ENCODE data around the gene CTXND1.
"Not testable (repeated sequence)": the region's sequence is repeated elsewhere in the genome, so short reads cannot be mapped to it uniquely, and the experiment has no call there.

Gene CTXND1

DNA sequence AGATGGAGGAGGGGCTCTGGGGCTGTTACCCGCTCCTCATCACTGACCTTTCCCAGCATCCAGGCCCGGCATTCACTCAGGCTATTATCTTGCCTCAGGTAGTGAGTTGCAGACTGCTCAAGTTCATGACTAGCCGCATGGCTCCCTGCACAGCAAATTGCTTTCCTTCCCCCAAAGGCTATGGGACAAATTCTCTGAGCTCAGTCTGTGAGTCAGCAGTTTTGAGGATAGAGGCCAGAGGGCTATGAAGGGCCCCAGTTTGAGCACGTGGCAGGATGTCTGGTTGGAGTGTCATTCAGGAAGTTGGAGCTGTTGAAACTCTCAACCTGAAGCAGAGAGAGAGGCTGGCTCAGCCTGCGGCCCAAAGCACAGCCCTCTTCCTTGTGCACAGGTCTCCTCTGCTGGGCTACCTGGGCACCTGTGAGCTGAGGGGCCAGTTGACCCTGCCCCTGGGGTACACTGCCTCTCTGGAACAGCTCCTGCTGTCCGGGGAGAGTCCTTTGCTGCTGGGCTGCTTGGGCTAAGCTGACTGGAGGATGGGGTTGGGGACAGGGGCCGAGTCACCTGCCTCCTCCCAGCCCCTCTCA lies 91.3 kb downstream of the CTXND1 start:
- peak; percentile 54 for DNase-seq (ENCODE audit: extremely low read depth, low read depth)
- TF ChIP-seq, protein P1, sequence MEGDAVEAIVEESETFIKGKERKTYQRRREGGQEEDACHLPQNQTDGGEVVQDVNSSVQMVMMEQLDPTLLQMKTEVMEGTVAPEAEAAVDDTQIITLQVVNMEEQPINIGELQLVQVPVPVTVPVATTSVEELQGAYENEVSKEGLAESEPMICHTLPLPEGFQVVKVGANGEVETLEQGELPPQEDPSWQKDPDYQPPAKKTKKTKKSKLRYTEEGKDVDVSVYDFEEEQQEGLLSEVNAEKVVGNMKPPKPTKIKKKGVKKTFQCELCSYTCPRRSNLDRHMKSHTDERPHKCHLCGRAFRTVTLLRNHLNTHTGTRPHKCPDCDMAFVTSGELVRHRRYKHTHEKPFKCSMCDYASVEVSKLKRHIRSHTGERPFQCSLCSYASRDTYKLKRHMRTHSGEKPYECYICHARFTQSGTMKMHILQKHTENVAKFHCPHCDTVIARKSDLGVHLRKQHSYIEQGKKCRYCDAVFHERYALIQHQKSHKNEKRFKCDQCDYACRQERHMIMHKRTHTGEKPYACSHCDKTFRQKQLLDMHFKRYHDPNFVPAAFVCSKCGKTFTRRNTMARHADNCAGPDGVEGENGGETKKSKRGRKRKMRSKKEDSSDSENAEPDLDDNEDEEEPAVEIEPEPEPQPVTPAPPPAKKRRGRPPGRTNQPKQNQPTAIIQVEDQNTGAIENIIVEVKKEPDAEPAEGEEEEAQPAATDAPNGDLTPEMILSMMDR (IDR thresholded peaks at IDR 0.05; ENCODE audit: low read depth, low read length): no peak

DNA sequence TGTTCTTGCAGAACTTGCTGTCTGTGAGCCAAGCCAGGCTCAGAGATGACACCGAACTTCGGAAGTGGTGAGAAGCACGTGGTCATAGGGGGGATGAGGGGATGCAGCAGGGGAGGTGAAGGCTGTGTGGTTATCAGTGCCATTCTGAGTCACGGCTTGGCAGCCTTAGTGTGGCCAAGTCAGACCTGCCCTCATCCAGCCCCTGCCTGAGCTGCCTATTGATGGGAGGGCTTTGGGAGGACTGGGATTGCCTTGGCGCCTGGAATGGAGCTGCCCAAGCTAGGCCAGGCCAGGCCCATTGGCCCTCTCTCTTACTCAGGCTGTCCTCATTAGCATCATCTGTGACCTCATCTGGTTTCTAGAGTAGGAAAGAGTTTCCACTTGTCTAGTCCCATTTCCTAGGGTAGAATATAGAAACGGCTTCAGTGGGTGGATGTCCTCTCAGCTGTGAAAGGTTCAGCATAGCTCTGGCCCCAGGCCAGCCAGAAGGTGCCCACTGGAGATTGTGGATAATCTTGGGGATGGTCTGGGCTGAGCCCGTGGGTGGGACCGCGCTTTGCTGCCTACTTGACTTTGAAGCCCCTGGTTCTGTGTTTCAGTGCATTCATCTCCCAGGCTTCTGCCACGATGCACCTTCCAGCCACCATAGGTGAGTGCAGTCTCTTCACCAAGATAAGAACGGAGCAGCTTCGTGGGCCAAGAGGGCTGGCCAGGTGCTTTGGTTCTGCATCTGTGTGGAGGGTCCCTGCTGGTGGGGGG lies 92.0 kb downstream of the CTXND1 start:
- no peak for DNase-seq (ENCODE audit: extremely low read depth, low read depth)
- TF ChIP-seq, protein P1 (IDR thresholded peaks at IDR 0.05; ENCODE audit: low read depth, low read length): no peak

DNA sequence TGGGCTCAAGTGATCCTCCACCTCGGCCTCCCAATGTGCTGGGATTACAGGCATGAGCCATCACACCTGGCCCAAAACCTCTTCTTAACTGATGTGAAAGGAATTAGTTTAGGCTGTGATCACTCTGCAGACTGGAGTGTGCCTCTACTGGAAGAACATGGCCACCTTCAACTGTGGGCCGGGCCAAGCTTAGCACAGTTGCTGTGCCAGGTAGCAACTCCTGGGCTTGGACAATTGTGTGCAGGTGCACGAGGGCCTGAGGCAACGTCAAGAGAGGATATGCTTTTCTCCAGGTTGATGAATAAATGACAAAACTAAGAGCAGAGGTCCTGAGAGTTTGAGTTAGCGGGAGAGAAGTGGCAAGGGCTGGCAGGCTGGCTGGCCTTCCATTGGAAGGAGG lies 92.7 kb downstream of the CTXND1 start:
- DNase-seq (ENCODE audit: extremely low read depth, low read depth): no peak
- TF ChIP-seq, protein P1 (IDR thresholded peaks at IDR 0.05; ENCODE audit: low read depth, low read length): no peak

DNA sequence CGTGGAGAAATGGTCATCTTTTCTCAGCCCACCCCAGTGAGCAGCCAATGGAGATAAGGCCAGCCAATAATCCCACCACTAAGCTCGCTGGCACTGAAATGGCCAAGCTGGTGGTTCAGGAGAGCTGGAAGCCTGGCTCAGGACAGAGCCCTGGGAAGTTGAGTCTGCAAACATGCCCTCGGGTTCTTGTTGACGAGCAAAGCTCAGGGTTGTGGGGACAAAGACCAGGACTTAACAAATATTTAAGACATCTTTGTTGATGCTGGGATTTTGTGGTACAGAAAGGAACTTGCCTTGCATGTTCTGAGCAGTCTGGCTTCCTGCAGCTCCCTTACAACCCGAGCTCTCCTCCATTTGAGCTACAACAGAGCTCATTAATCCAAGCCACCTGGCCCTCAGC lies 94.8 kb downstream of the CTXND1 start:
- no peak for DNase-seq (ENCODE audit: extremely low read depth, low read depth)
- TF ChIP-seq, protein P1 (IDR thresholded peaks at IDR 0.05; ENCODE audit: low read depth, low read length): no peak

DNA sequence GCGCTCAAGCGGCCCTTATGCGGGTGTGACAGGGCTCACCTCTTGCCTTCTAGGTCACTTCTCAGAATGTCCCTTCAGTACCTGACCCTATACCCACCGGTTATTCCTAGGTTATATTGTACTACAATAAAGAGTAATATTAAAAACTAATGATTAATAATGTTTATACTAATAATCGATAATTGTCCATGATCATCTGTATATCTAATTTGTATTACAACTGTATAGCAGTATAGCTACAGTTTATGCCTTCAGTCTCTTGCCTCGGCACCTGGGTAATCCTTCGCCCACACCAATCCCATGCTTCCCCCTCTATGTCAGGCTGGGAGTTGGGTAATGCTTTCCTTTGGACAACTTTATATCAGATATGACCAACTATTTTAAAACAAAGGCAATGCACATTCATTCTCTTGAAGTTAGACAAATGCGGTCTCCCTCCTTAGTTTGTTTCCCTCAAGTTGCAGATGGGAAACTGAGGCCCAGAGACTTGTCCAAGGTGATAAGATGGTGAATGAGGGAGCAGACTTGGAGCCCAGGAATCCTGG lies 95.8 kb downstream of the CTXND1 start:
- no peak for DNase-seq (ENCODE audit: extremely low read depth, low read depth)
- TF ChIP-seq, protein P1 (IDR thresholded peaks at IDR 0.05; ENCODE audit: low read depth, low read length): no peak

DNA sequence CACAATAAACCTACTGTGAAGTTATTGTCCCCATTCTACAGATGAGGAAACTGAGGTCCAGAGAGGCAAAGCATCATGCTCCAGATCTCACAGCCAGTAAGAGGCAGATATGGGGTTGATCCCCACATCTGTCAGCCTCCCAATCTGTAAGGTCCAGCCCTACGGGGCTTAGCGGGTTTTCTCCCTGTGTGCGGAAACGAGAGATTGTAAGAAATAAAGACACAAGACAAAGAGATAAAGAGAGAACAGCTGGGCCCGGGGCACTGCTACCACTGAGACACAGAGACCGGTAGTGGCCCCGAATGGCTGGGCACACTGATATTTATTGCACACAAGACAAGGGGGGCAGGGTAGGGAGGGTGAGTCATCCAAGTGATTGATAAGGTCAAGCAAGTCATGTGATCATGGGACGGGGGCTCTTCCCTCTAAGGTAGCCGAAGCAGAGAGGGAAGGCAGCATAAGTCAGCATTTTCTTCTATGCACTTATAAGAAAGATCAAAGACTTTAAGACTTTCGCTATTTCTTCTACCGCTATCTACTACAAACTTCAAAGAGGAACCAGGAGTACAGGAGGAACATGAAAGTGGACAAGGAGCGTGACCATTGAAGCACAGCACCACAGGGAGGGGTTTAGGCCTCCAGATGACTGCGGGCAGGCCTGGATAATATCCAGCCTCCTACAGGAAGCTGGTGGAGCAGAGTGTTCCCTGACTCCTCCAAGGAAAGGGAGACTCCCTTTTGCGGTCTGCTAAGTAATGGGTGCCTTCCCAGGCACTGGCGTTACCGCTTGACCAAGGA lies 96.4 kb downstream of the CTXND1 start:
- DNase-seq (ENCODE audit: extremely low read depth, low read depth): not testable (repeated sequence)

DNA sequence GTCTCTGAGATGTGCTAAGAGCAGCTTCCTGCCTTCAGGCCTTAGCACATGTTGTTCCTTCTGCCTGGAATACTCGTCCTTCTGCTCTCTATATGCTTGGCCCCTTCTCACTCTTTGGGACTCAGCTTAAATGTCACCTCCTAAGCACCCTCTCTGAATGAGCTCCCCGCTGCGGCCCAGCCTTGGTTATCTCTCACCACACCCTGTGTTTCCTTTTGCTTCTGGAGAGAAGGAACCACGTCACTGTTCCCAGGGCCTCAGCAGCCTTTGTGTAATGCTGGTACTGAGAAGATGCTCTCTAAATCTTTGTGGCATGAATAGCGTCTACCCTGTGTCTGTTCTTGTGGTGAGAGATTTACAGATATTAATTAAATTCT lies 97.0 kb downstream of the CTXND1 start:
- no peak for DNase-seq (ENCODE audit: extremely low read depth, low read depth)
- TF ChIP-seq, protein P1 (IDR thresholded peaks at IDR 0.05; ENCODE audit: low read depth, low read length): no peak

All from AG09319 (cell line).